Activated CD4-positive, alpha-beta T cell treated with anti-CD3 and anti-CD28 coated beads, Interleukin-2, amount 50 U/mL, for 48 hours (primary cell): ENCODE measurements around the gene TTLL8.
"Not testable (repeated sequence)": the region's sequence is repeated elsewhere in the genome, so short reads cannot be mapped to it uniquely, and the experiment has no call there.

Experiments used
- DNase-seq, 2 experiments: peaks; one replicate each; pipeline ENCODE4 v3.0.0-alpha.2; 2020

Gene TTLL8

GRCh38 chr22:50000587-50001387, 57.3 kb downstream of the TTLL8 start:
- DNase-seq, result peak in 1 of 2 experiments; percentile 2

- DNase-seq, result no peak
These were observed 58.0 kb downstream of the TTLL8 start for GRCh38 chr22:49999946-50000586.

DNA sequence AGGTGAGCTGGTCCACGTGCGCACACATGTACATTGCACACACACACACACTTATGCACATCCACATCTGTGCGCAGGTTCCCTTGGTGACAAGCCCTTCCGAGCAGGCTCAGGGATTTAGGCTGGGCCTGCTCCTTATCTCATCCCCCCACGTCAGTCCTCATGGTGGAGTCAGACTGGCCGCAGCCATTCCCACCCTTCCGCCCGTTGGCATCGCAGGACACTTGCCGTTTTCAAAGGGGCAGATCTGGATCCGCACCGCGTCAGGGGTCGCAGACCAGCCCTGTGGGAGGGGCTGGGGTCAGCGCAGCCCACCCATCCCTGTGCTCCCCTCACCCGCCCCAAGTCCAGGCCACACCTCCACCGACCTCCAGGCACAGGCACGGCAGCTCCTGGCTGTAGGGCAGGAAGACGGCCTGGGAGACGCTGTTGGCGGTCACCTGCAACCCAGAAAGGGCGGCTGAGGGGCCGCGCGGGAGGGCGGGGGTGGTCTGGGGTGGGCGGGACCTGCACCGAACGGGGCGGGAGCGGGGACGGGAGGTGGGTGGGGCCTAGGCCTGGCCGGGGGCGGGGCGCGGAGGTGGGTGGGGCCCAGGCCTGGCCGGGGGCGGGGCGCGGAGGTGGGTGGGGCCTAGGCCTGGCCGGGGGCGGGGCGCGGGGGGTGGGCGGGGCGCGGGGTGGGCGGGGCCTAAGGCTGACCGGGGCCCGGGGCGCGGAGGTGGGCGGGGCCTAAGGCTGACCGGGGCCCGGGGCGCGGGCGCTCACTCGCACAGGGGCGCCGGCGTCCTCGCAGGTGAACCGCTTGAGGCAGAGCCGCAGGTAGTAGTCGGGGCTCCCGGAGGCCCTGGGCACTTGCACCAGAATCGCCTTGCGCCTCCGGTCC, 58.8 kb downstream of the TTLL8 start:
- DNase-seq, result peak in 1 of 2 experiments; percentile 12

DNA sequence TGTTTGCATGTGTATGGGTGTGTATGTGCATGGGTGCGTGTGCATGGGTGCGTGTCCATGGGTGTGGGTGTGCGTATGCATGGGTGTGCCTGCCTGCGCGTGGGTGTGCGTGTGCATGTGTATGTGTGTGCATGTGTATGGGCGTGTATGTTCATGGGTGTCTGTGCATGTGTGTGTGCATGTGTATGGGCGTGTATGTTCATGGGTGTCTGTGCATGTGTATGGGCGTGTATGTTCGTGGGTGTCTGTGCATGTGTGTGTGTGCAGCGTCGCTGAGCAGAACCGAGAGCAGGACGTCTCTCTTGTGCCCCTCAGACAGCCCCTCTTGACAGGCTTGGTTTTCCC, 59.4 kb downstream of the TTLL8 start:
- DNase-seq, result peak in 1 of 2 experiments; percentile 2

DNA sequence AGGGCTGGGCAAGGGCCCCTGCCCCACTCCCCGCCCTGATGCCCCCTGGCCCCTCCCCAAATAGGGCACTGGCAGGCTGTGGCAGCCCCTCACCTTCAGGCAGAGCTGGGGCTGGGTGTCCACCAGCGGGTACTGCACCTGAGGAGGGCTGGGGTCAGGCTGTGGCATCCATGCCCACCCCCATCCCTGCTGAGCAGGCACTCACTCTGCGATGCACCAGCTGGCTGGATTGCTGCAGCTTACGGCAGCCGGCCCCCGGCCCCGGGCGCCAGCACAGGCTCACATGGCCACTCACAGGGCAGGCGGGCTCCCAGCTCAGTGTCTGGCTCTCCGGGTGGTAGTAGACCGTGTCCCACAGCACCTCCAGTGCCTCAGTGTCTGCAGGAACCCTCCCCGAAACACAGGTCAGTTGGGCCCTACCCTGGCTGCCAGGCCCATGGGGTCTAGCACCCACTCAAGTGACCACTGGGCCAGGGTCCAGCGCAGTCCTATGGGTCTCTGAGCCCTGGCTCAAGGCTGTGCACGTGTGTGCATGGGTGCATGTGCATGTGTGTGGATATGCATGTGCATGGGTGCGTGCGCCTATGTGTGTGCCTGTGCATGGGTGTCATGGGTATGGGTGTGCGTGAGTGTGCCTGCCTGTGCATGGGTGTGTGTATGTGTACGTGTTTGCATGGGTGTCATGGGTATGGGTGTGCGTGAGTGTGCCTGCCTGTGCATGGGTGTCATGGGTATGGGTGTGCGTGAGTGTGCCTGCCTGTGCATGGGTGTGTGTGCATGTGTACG, 60.0 kb downstream of the TTLL8 start:
- peak in 1 of 2 experiments; percentile 3 for DNase-seq

- no peak for DNase-seq
These were observed 60.9 kb downstream of the TTLL8 start for GRCh38 chr22:49997251-49997599.

- DNase-seq, result peak in 1 of 2 experiments; percentile 3
These were observed 61.4 kb downstream of the TTLL8 start for GRCh38 chr22:49996518-49997250.

- DNase-seq, result no peak
These were observed 62.0 kb downstream of the TTLL8 start for GRCh38 chr22:49996119-49996517.

GRCh38 chr22:49995361-49996118, 62.6 kb downstream of the TTLL8 start:
- peak in 1 of 2 experiments; percentile 2 for DNase-seq

GRCh38 chr22:49995041-49995360, 63.1 kb downstream of the TTLL8 start:
- no peak for DNase-seq

- DNase-seq, result peak in 1 of 2 experiments; percentile 3
These were observed 63.6 kb downstream of the TTLL8 start for GRCh38 chr22:49994361-49995040.

GRCh38 chr22:49993649-49994360, 64.3 kb downstream of the TTLL8 start:
- no peak for DNase-seq

GRCh38 chr22:49992921-49993648, 65.0 kb downstream of the TTLL8 start:
- peak; percentile 79 to 81 for DNase-seq

GRCh38 chr22:49991907-49992533, 66.1 kb downstream of the TTLL8 start:
- DNase-seq, result no peak

- DNase-seq, result no peak
These were observed 66.9 kb downstream of the TTLL8 start for GRCh38 chr22:49991167-49991566.

- DNase-seq, result not testable (repeated sequence)
These were observed 68.3 kb downstream of the TTLL8 start for GRCh38 chr22:49989826-49990225.

- no peak for DNase-seq
These were observed 71.8 kb downstream of the TTLL8 start for GRCh38 chr22:49986325-49986724.

DNA sequence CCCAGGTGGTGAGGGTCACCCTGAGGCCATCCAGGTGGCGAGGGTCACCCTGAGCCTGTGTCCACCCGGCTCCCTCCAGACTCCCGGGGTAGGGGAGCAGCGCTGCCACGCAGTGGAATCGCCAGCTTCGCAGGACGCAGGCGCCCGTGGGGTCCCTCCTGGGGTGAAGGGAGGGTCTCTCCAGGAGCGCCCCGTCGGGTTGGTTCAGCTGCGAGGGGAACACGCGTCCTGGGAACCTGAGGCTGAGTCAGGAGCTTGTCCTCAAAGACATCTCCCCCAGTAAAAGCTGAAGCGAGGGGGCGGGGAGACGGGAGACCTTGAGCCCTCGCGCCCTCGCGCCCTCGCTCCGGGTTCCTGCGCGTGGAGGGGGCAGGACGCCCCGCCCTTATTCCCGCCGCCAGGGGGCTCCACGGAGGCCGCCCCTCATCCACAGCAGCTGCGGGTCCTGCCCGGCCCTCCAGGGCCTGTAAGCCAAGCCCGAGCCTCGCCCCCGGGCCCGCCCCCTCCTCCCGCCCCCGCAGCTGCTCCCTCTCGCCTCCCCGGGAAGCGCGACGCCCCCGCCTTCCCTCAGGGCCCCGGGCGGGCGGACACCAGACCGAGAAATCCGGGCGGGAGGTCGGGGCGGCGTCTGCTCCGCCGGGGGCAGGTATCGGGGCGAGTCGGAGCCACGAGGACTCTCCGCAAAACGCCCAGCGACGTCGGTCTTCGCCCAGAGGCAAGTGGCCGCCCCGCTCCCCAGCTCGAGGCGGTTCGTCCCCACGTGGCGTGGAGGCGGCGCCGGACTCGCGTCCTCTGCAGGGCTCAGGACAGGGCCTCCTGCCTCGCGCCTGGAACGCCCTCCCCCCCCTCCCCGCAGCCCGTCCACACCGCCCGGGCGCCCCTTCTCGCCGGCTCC, 74.7 kb downstream of the TTLL8 start:
- DNase-seq, result peak in 1 of 2 experiments; percentile 29
